ENCODE measurements around the gene BCLAF3.

BCLAF3 gene

GRCh38 chrX:19990556-19991349, at the start of gene BCLAF3:
TSS of gene BCLAF3 (minus strand) at chrX:19991061. CDS start at chrX:19970264, 20,797 bp downstream.
- peak; percentile 88 for DNase-seq

GRCh38 chrX:20038966-20039365, 48.1 kb upstream of the BCLAF3 start:
- no peak for DNase-seq

- DNase-seq = peak; percentile 27
Measured at GRCh38 chrX:20037186-20037585, 46.3 kb upstream of the BCLAF3 start.

GRCh38 chrX:20032201-20032600, 41.3 kb upstream of the BCLAF3 start:
- DNase-seq = no peak

- no peak for DNase-seq
Measured at GRCh38 chrX:20029728-20030127, 38.9 kb upstream of the BCLAF3 start.

GRCh38 chrX:20028588-20028987, 37.7 kb upstream of the BCLAF3 start:
- no peak for DNase-seq

- DNase-seq = no peak
Measured at GRCh38 chrX:20026278-20026677, 35.4 kb upstream of the BCLAF3 start.

- DNase-seq = no peak
Measured at GRCh38 chrX:20019672-20020365, 29.0 kb upstream of the BCLAF3 start.

- no peak for DNase-seq
Measured at GRCh38 chrX:20016616-20016945, 25.7 kb upstream of the BCLAF3 start.

GRCh38 chrX:20015945-20016615, 25.2 kb upstream of the BCLAF3 start:
- DNase-seq = no peak

- no peak for DNase-seq
Measured at GRCh38 chrX:20015422-20015821, 24.6 kb upstream of the BCLAF3 start.

- DNase-seq = no peak
Measured at GRCh38 chrX:20011608-20012007, 20.7 kb upstream of the BCLAF3 start.

GRCh38 chrX:20007962-20008622, 17.2 kb upstream of the BCLAF3 start:
- DNase-seq = no peak

GRCh38 chrX:20005883-20006282, 15.0 kb upstream of the BCLAF3 start:
- no peak for DNase-seq

- DNase-seq = no peak
Measured at GRCh38 chrX:20001588-20001987, 10.7 kb upstream of the BCLAF3 start.

- DNase-seq = no peak
Measured at GRCh38 chrX:19991350-19991718, 473 bp upstream of the BCLAF3 start.

GRCh38 chrX:19990151-19990555, 708 bp downstream of the BCLAF3 start:
- no peak for DNase-seq

GRCh38 chrX:19987856-19988255, 3.0 kb downstream of the BCLAF3 start:
- DNase-seq = no peak

- DNase-seq = no peak
Measured at GRCh38 chrX:19986531-19986930, 4.3 kb downstream of the BCLAF3 start.

GRCh38 chrX:19981947-19982346, 8.9 kb downstream of the BCLAF3 start:
- DNase-seq = no peak

GRCh38 chrX:19975845-19976244, 15.0 kb downstream of the BCLAF3 start:
- no peak for DNase-seq

- DNase-seq = no peak
Measured at GRCh38 chrX:19972984-19973383, 17.9 kb downstream of the BCLAF3 start.

GRCh38 chrX:19968276-19968675, 22.6 kb downstream of the BCLAF3 start:
- no peak for DNase-seq

- DNase-seq = no peak
Measured at GRCh38 chrX:19966056-19966455, 24.8 kb downstream of the BCLAF3 start.

Data from inflammatory macrophage treated with lipopolysaccharide for 4 hours (primary cell).